ENCODE data around the gene OGFR. TPM values are rescaled to one million over a fixed set of nuclear protein-coding genes. Genes with fewer than 3 reads are reported as not detected.

Gene OGFR
- total RNA-seq, 4 donors from 2014 or later = 73.3 to 88.3 (median 76.3) TPM

- no peak overlapping the region for H3K27ac ChIP-seq
Measured at GRCh38 chr20:62773845-62774714, 30.6 kb upstream of the OGFR start.

DNA sequence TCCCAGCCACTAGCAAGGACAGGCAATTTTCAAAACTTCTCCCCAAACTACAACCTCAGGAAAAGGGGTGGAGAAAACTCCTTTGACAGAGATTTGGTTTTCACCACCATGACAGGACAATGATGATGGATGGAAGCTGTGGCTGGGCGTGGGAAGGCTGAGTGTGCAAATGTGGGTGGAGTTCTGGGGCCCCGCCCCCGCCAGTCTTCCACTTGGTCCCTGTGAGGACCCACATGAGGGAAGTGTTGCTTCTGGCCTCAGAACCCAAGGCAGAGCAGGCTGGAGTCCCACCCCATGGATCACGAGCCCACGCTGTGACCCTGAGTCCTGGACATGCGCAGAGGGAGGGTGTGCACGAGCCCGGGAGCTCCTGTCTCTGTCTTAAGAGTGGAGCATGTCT is 29.9 kb upstream of the OGFR start:
- Histone ChIP-seq H3K9me3 (no peaks in the 10 kb centered on the region), H3K4me1 (peaks cover 0 to 9% (median 9%) of the 10 kb centered on the region in 4 donors), H3K4me3 (no peak overlapping the region), H3K36me3 (no peaks in the 10 kb centered on the region), H3K27ac (no peak overlapping the region), H3K27me3 (no peaks in the 10 kb centered on the region)
- DNase-seq = no peak
- TF ChIP-seq POLR2A (IDR thresholded peaks at IDR 0.05) (no peak), CTCF (IDR thresholded peaks at IDR 0.05) (no peak)

More at GRCh38 chr20:62773845-62774714, 30.6 kb upstream of the OGFR start:
- Histone ChIP-seq H3K4me3 (no peak overlapping the region), H3K27me3 (no peaks in the 10 kb centered on the region), H3K9me3 (no peaks in the 10 kb centered on the region), H3K36me3 (no peaks in the 10 kb centered on the region), H3K4me1 (peaks cover 0 to 9% (median 9%) of the 10 kb centered on the region in 4 donors)
- DNase-seq = no peak
- no peak for TF ChIP-seq POLR2A (IDR thresholded peaks at IDR 0.05)
- TF ChIP-seq CTCF (IDR thresholded peaks at IDR 0.05) = no peak

GRCh38 chr20:62775206-62775605 is 29.4 kb upstream of the OGFR start:
- no peak for DNase-seq
- no peaks in the 10 kb centered on the region for H3K36me3 ChIP-seq
- H3K4me3 ChIP-seq = no peak overlapping the region
- peaks cover 0 to 9% (median 9%) of the 10 kb centered on the region in 4 donors for H3K4me1 ChIP-seq
- H3K9me3 ChIP-seq = no peaks in the 10 kb centered on the region
- no peak overlapping the region for H3K27ac ChIP-seq
- TF ChIP-seq POLR2A (IDR thresholded peaks at IDR 0.05) (no peak), CTCF (IDR thresholded peaks at IDR 0.05) (no peak)
- no peaks in the 10 kb centered on the region for H3K27me3 ChIP-seq

DNA sequence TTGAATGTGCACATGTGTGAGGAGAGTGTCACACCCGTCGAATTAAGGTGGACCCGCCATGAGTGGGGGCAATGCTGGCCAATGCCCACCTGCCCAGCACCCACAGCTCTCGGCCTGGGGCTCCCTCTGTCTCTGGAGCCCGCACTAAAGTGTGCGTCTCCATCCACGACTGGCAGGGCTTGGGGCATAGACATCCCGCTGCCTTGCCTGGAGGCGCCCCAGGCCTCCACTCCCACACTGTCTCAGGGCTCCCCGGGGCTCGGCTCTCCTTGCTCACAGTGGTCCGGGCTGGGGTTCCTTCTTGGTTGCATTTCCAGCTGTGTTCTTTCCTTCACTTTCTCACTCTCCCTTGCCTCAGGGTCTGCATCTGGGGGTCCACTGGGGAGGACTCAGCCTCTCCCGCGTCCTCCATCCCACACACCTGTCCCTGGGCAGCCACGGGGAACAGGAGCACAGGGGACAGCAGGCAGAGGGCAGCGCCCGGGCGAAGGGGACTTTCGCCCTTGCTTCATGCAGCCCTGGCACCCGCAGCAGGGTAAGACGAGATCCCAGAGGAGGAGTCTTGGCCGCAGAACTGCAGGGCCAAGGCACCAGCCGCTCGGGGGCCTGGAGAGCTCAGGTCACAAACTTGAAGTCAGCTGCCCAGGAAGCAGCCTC is 28.5 kb upstream of the OGFR start:
- Histone ChIP-seq H3K27ac (peak overlapping the region; percentile 55 to 83 (median 65)), H3K9me3 (no peaks in the 10 kb centered on the region), H3K27me3 (no peaks in the 10 kb centered on the region), H3K4me1 (peaks cover 0 to 9% (median 9%) of the 10 kb centered on the region in 4 donors), H3K4me3 (peak overlapping the region in 3 of 4 donors; percentile 9 to 37 (median 12)), H3K36me3 (no peaks in the 10 kb centered on the region)
- TF ChIP-seq POLR2A (IDR thresholded peaks at IDR 0.05) = no peak
- TF ChIP-seq CTCF (IDR thresholded peaks at IDR 0.05) = no peak
- DNase-seq = no peak

DNA sequence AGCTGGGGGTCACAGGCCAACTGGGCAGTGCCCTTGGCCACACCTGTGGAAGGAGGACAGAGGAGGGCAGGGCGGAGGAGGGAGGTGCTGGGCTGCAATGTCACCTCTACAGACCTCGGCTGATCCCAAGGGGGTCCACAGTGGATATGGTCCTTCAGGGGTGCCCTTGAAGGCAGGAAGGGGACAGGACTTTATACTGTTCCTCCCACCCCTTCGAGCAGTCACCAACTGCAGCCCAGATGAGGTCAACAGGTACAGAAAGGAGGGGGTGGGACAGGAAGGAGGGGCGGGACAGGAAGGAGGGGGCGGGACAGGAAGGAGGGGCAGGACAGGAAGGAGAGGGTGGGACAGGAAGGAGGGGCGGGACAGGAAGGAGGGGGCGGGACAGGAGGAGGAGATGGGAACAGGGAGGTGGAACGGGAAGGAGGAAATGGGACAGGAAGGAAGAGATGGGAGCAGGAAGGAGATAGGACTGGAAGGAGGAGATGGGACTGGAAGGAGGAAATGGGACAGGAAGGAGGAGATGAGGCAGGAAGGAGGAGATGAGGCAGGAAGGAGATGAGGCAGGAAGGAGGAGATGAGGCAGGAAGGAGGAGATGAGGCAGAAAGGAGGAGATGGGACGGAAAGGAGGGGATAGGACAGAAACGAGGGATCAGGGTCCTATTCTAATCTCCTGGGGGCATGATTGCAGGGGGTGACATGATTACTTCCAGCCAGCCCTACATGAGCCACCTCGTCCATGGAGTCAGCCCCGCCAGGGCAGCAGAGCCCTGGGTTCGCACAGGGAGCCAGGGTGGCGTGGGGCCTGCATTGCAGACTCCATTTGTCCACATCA is 27.7 kb upstream of the OGFR start:
- H3K27ac ChIP-seq = peak overlapping the region; percentile 55 to 83 (median 65)
- H3K4me3 ChIP-seq = peak overlapping the region in 3 of 4 donors; percentile 9 to 37 (median 12)

More for the DNA sequence above, 27.7 kb upstream of the OGFR start:
- Histone ChIP-seq H3K36me3 (no peaks in the 10 kb centered on the region), H3K4me1 (peaks cover 0 to 9% (median 9%) of the 10 kb centered on the region in 4 donors), H3K9me3 (no peaks in the 10 kb centered on the region), H3K27me3 (no peaks in the 10 kb centered on the region)
- TF ChIP-seq CTCF (IDR thresholded peaks at IDR 0.05) (no peak), POLR2A (IDR thresholded peaks at IDR 0.05) (no peak)
- DNase-seq = peak; percentile 61 to 87 (median 64)

All from Peyer's patch (tissue), 4 donors.